Activated T-helper 1 cell treated with anti-CD3 and anti-CD28 coated beads, Interleukin-12 subunit alpha, Interleukin-12 subunit beta, Interleukin-2, Interleukin-4 antibody, amounts not matched to agents 30 ng/mL and 10 ng/mL and 1 ng/mL, durations not matched to agents 14 hours and 24 hours and 36 hours (primary cell): ENCODE results near the gene CLECL1. TPM values are rescaled to one million over a fixed set of nuclear protein-coding genes. Genes with fewer than 3 reads are reported as not detected.
"Not testable (repeated sequence)": the region's sequence is repeated elsewhere in the genome, so short reads cannot be mapped to it uniquely, and the experiment has no call there.

Experiments
- DNase-seq: peaks from one replicate; pipeline ENCODE4 v3.0.0; 2021; ENCODE audit warnings: low spot score
- H3K27ac Mint-ChIP-seq: one replicate; pipeline ENCODE4 v1.8.0; 2021; ENCODE audit warnings: mild to moderate bottlenecking, mixed read lengths
- H3K27me3 Mint-ChIP-seq: one replicate; pipeline ENCODE4 v1.8.0; 2022; ENCODE audit warnings: mild to moderate bottlenecking, moderate library complexity, mixed read lengths; ENCODE audit not compliant: insufficient read depth
- H3K36me3 Mint-ChIP-seq: one replicate; pipeline ENCODE4 v1.8.0; 2021; ENCODE audit warnings: low read depth, mixed read lengths
- H3K4me1 Mint-ChIP-seq: one replicate; pipeline ENCODE4 v1.8.0; 2021; ENCODE audit warnings: low read depth, mixed read lengths
- H3K4me3 Mint-ChIP-seq: one replicate; pipeline ENCODE4 v1.8.0; 2021; ENCODE audit warnings: mild to moderate bottlenecking, moderate library complexity, mixed read lengths
- H3K9me3 Mint-ChIP-seq: one replicate; pipeline ENCODE4 v1.8.0; 2021; ENCODE audit warnings: mixed read lengths
- intact Hi-C: fragments of 100-400 bp; cut with micrococcal nuclease; formaldehyde crosslinking; loops from one replicate; pipeline ENCODE4 v1.15.1; 2024
- total RNA-seq: library from RNA; stranded (reverse); gene quantifications from 2 replicates; pipeline ENCODE4 v1.2.3, GENCODE V29; 2022

The CLECL1 gene
- total RNA-seq, 1 donor from 2014 or later: 9.1 TPM

DNA sequence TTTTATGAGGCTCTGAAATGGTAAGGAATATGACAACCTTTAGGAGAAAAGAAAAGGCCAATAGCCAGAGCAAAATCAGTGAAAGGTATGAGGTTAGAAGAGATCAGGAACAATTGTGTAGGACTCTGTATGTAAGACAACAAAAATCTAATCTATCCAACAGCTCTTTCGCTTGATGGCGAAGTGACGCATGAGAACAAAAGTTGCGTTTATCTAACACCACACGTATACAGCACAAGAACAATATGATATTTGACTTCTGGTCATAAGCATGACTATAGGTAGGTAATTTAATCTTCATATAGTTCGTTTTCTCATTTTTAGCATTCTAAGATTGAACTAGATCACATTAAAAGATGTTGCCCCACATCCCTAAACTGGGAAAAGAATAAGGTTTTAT is 1.5 kb downstream of the CLECL1 start:
- Mint-ChIP-seq H3K4me1 (peaks cover 63% of the 10 kb centered on the region), H3K27ac (peak overlapping the region; percentile 78)

DNA sequence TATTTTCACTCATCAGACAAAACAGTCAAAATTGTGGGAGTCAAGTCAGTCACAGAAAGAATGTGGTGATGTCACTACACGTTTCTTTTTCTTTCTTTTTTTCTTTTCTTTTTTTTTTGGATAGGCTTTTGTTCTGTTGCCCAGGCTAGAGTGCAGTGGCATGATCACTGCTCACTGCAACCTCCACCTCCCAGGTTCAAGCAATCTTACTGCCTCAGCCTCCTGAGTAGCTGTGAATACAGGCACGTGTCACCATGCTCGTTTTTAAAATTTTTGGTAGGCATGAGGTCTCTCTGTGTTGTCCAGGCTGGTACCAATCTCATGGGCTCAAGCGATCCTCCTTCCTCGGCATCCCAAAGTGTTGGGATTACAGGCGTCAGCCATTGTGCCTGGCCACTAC is 2.3 kb downstream of the CLECL1 start:
- DNase-seq: no peak
- peak overlapping the region; percentile 87 for H3K4me3 Mint-ChIP-seq
- no peaks in the 10 kb centered on the region for H3K9me3 Mint-ChIP-seq
- H3K4me1 Mint-ChIP-seq: peaks cover 66% of the 10 kb centered on the region
- H3K27me3 Mint-ChIP-seq: peaks cover 2% of the 10 kb centered on the region
- intact Hi-C loops: loop anchor here (5.0 kb wide), 2 partner anchors 283 to 572 kb away; no protein-coding TSS in a partner anchor
- peaks cover 8% of the 10 kb centered on the region for H3K36me3 Mint-ChIP-seq
- peak overlapping the region; percentile 58 for H3K27ac Mint-ChIP-seq

More for the DNA sequence above, 1.5 kb downstream of the CLECL1 start:
- H3K36me3 Mint-ChIP-seq: peaks cover 8% of the 10 kb centered on the region
- no peak for DNase-seq
- no peaks in the 10 kb centered on the region for H3K27me3 Mint-ChIP-seq
- peak overlapping the region; percentile 87 for H3K4me3 Mint-ChIP-seq
- intact Hi-C loops: loop anchor here (5.0 kb wide), 2 partner anchors 284 to 571 kb away; no protein-coding TSS in a partner anchor
- peaks cover 4% of the 10 kb centered on the region for H3K9me3 Mint-ChIP-seq

GRCh38 chr12:9730011-9730410 is 2.9 kb downstream of the CLECL1 start:
- peak overlapping the region; percentile 33 for H3K4me3 Mint-ChIP-seq

GRCh38 chr12:9729082-9729481 is 3.8 kb downstream of the CLECL1 start:
- intact Hi-C loops: no loop called here
- Mint-ChIP-seq H3K4me3 (no peak overlapping the region), H3K36me3 (peaks cover 9% of the 10 kb centered on the region), H3K27me3 (peaks cover 2% of the 10 kb centered on the region), H3K4me1 (peaks cover 68% of the 10 kb centered on the region), H3K9me3 (no peaks in the 10 kb centered on the region), H3K27ac (no peak overlapping the region)
- DNase-seq: no peak

More at GRCh38 chr12:9730011-9730410, 2.9 kb downstream of the CLECL1 start:
- H3K9me3 Mint-ChIP-seq: no peaks in the 10 kb centered on the region
- H3K27ac Mint-ChIP-seq: no peak overlapping the region
- intact Hi-C loops: loop anchor here (5.0 kb wide), 2 partner anchors 283 to 572 kb away; no protein-coding TSS in a partner anchor
- peaks cover 2% of the 10 kb centered on the region for H3K27me3 Mint-ChIP-seq
- no peak for DNase-seq
- peaks cover 9% of the 10 kb centered on the region for H3K36me3 Mint-ChIP-seq
- peaks cover 67% of the 10 kb centered on the region for H3K4me1 Mint-ChIP-seq

DNA sequence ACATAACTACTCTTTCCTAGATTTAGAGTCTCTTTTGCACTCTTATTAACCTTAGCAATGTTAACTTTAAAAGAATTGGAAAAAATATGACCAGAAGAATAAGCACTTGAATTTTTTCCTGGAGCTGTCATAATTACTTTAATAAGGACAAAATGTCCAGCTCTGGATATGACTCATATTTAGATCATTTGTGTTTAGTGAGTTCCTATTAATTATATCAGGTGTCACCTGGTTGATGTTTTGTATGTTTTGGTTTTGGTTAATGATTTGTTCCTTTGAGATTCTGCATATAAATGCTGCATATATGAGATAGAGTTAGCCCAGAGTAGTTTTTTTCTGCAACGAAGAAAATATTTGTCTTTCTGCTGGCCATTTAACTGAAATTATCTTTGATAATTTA is 5.1 kb downstream of the CLECL1 start:
- intact Hi-C loops: no loop called here

GRCh38 chr12:9725213-9725870 is 7.6 kb downstream of the CLECL1 start:
- peaks cover 59% of the 10 kb centered on the region for H3K4me1 Mint-ChIP-seq
- no peak overlapping the region for H3K27ac Mint-ChIP-seq
- intact Hi-C loops: no loop called here
- no peak overlapping the region for H3K4me3 Mint-ChIP-seq
- peaks cover 22% of the 10 kb centered on the region for H3K36me3 Mint-ChIP-seq
- H3K27me3 Mint-ChIP-seq: peaks cover 4% of the 10 kb centered on the region
- no peak for DNase-seq
- no peaks in the 10 kb centered on the region for H3K9me3 Mint-ChIP-seq

More for the DNA sequence above, 5.1 kb downstream of the CLECL1 start:
- peaks cover 63% of the 10 kb centered on the region for H3K4me1 Mint-ChIP-seq
- DNase-seq: no peak
- no peak overlapping the region for H3K27ac Mint-ChIP-seq
- peaks cover 11% of the 10 kb centered on the region for H3K36me3 Mint-ChIP-seq
- no peaks in the 10 kb centered on the region for H3K9me3 Mint-ChIP-seq
- H3K27me3 Mint-ChIP-seq: peaks cover 4% of the 10 kb centered on the region
- no peak overlapping the region for H3K4me3 Mint-ChIP-seq

- Mint-ChIP-seq H3K27ac (no peak overlapping the region), H3K4me1 (peaks cover 53% of the 10 kb centered on the region), H3K9me3 (no peaks in the 10 kb centered on the region), H3K36me3 (peaks cover 25% of the 10 kb centered on the region), H3K27me3 (peaks cover 4% of the 10 kb centered on the region), H3K4me3 (no peak overlapping the region)
- intact Hi-C loops: no loop called here
- no peak for DNase-seq
These were observed 8.9 kb downstream of the CLECL1 start for GRCh38 chr12:9724023-9724422.

GRCh38 chr12:9721394-9722092 is 11.4 kb downstream of the CLECL1 start:
- no peak for DNase-seq
- Mint-ChIP-seq H3K27me3 (peaks cover 4% of the 10 kb centered on the region), H3K36me3 (peaks cover 23% of the 10 kb centered on the region), H3K27ac (no peak overlapping the region), H3K4me1 (peaks cover 61% of the 10 kb centered on the region), H3K9me3 (no peaks in the 10 kb centered on the region), H3K4me3 (no peak overlapping the region)
- intact Hi-C loops: loop anchor here (1.0 kb wide), 1 partner anchor 8 kb away; no protein-coding TSS in a partner anchor

DNA sequence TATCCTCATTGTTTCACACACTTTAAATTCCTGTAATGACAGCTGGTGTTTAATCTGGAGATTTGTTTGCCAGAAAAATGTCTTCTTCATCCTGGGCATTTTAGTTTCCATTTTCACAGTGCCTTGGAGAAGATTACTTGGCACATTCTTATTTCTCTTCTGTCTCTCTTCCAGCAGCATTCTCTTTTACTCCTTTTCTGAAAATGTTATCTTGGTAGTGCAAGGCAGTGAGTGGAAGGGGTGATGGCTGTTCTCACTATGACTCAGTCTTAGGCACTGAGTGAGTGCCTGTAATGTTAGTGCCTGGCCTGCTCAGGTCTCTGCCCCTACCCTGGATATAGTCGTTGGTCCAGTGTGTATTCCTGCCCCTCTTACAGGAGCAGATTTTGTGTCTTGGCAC is 13.1 kb downstream of the CLECL1 start:
- Mint-ChIP-seq H3K36me3 (peaks cover 33% of the 10 kb centered on the region), H3K4me1 (peaks cover 53% of the 10 kb centered on the region), H3K27ac (peak overlapping the region; percentile 59), H3K4me3 (no peak overlapping the region), H3K9me3 (no peaks in the 10 kb centered on the region), H3K27me3 (peaks cover 3% of the 10 kb centered on the region)
- no peak for DNase-seq
- intact Hi-C loops: no loop called here

- no peak for DNase-seq
- Mint-ChIP-seq H3K36me3 (peaks cover 33% of the 10 kb centered on the region), H3K27ac (peak overlapping the region; percentile 41), H3K4me3 (no peak overlapping the region), H3K27me3 (peaks cover 3% of the 10 kb centered on the region), H3K4me1 (peaks cover 48% of the 10 kb centered on the region), H3K9me3 (no peaks in the 10 kb centered on the region)
- intact Hi-C loops: no loop called here
These were observed 13.9 kb downstream of the CLECL1 start for GRCh38 chr12:9718968-9719367.

GRCh38 chr12:9717070-9717925 is 15.6 kb downstream of the CLECL1 start:
- Mint-ChIP-seq H3K27ac (no peak overlapping the region), H3K4me1 (peaks cover 36% of the 10 kb centered on the region), H3K4me3 (no peak overlapping the region), H3K27me3 (no peaks in the 10 kb centered on the region), H3K36me3 (peaks cover 26% of the 10 kb centered on the region), H3K9me3 (no peaks in the 10 kb centered on the region)
- no peak for DNase-seq
- intact Hi-C loops: no loop called here

GRCh38 chr12:9713032-9713558 is 19.8 kb downstream of the CLECL1 start:
- not testable (repeated sequence) for H3K4me3 Mint-ChIP-seq, H3K9me3 Mint-ChIP-seq, DNase-seq, H3K27ac Mint-ChIP-seq, H3K27me3 Mint-ChIP-seq
- Mint-ChIP-seq H3K4me1 (peaks cover 31% of the 10 kb centered on the region), H3K36me3 (peaks cover 34% of the 10 kb centered on the region)
- intact Hi-C loops: loop anchor here (1.0 kb wide), 1 partner anchor 8 kb away; no protein-coding TSS in a partner anchor
